A673 (cell line): ENCODE measurements around the gene OR6S1. TPM values are rescaled to one million over a fixed set of nuclear protein-coding genes. Genes with fewer than 3 reads are reported as not detected.

Experiments
- BruUV-seq: library from RNA; stranded (reverse); fragments of 400-500 nt; replicated peaks from 2 replicates; lab custom pipeline; 2021; lab: Mats Ljungman, UMichigan
- CTCF ChIA-PET: fragments of 300-600 bp; sonication (Branson Sonifier 250); formaldehyde crosslinking; loops from one replicate; lab custom pipeline; 2022; ENCODE audit warnings: antibody characterized with exemption; lab: Charles Lee
- POLR2A ChIA-PET: fragments of 300-600 bp; sonication (Branson Sonifier 250); formaldehyde crosslinking; loops from one replicate; lab custom pipeline; 2022; ENCODE audit warnings: antibody characterized with exemption; ENCODE audit not compliant: low non-redundant PET; lab: Charles Lee
- DNase-seq: peaks from one replicate; pipeline ENCODE4 v3.0.0-alpha.2; 2015; ENCODE audit warnings: low spot score
- H3K27ac ChIP-seq: fragments of 200-600 bp; sonication (generic); 2 replicates; pipeline ENCODE4 v1.5.1; 2016; ENCODE audit warnings: mixed run types, low read depth, mild to moderate bottlenecking, mixed read lengths, antibody characterized with exemption, low read length; ENCODE audit not compliant: poor library complexity, severe bottlenecking
- H3K27me3 ChIP-seq: fragments of 200-600 bp; sonication (generic); replicated peaks from 2 replicates; pipeline ENCODE4 v1.6.1; 2017; ENCODE audit warnings: mixed run types, low read depth, mild to moderate bottlenecking, mixed read lengths, antibody characterized with exemption, low read length; ENCODE audit not compliant: insufficient read depth, poor library complexity
- H3K36me3 ChIP-seq: fragments of 200-600 bp; sonication (generic); 2 replicates; pipeline ENCODE4 v1.6.1; 2016; ENCODE audit warnings: mixed run types, mild to moderate bottlenecking, mixed read lengths, antibody characterized with exemption, low read length; ENCODE audit not compliant: insufficient read depth, poor library complexity, severe bottlenecking
- H3K4me1 ChIP-seq: fragments of 200-600 bp; sonication (generic); 2 replicates; pipeline ENCODE4 v1.6.1; 2017; ENCODE audit warnings: mixed run types, mild to moderate bottlenecking, mixed read lengths, antibody characterized with exemption, low read length; ENCODE audit not compliant: insufficient read depth, poor library complexity, severe bottlenecking
- H3K4me3 ChIP-seq: fragments of 200-600 bp; sonication (generic); 2 replicates; pipeline ENCODE4 v1.5.1; 2016; ENCODE audit warnings: low read depth, mixed run types, mild to moderate bottlenecking, mixed read lengths, low read length; ENCODE audit not compliant: poor library complexity, severe bottlenecking
- H3K9me3 ChIP-seq: fragments of 200-600 bp; sonication (generic); 2 replicates; pipeline ENCODE4 v1.6.1; 2016; ENCODE audit warnings: mixed run types, low read depth, mild to moderate bottlenecking, mixed read lengths, antibody characterized with exemption, low read length; ENCODE audit not compliant: poor library complexity, severe bottlenecking
- EZH2 ChIP-seq: fragments of 200-600 bp; sonication (generic); IDR thresholded peaks from 2 replicates; pipeline ENCODE4 v1.6.1; 2017; ENCODE audit warnings: borderline replicate concordance, low read depth, mild to moderate bottlenecking, mixed read lengths, antibody characterized with exemption, low read length; ENCODE audit not compliant: poor library complexity, severe bottlenecking
- intact Hi-C: fragments of 100-400 bp; cut with micrococcal nuclease; formaldehyde crosslinking; loops from one replicate; pipeline ENCODE4 v1.10.0; 2022; ENCODE audit not compliant: unreplicated experiment
- total RNA-seq: library from RNA; stranded (reverse); gene quantifications from 2 replicates; pipeline ENCODE4 v1.2.3, GENCODE V29; 2021
- TF ChIP-seq, protein P1 (sequence below): fragments of 300-800, 200-600 bp; sonication (generic); conservative IDR thresholded peaks from 2 replicates; pipeline ENCODE4 v1.5.1; 2017; ENCODE audit warnings: low read depth, mild to moderate bottlenecking, antibody characterized with exemption, low read length, moderate library complexity, mixed read lengths

OR6S1 gene
- total RNA-seq, 1 experiment from 2014 or later = not detected

DNA sequence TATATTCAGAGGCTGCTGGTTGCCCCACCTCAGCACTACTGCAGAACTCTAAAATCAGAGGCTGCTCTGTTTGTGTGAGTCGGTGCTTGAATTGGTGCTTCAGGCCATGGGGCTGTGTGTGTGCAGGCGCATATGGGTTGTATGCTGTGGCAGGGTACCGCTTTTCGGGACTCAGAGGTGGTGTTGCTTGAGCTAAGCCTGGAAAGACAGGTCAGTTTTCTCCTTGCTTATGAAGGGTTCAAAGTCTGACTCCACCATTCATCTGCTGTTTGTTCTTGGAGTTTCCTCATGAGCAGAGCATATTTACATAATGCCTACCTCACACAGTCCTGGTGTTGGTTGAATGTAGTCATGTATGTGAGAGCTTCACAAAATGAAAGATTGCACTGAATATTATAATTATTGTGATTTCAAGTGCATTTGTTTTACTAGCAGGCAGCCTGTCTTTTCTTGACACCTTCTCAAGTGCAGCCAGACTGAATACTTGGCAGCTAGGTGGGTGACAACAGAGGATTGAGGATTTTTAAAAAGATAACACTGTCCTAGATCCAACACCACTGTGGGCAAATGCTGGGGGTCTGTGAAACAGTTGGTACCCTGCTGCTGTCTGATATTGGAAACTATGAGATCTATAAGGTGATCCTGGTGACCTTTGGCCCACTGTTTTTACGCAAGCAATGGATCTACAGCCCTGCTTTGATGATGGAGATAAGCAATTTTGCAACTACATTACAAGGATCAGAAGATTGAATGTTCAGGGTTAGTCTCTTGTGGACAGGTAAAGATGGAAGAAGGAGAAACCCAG is 46.1 kb upstream of the OR6S1 start:
- Histone ChIP-seq H3K9me3 (no peaks in the 10 kb centered on the region), H3K4me1 (peaks cover 9% of the 10 kb centered on the region), H3K4me3 (no peak overlapping the region), H3K27me3 (no peaks in the 10 kb centered on the region), H3K36me3 (no peaks in the 10 kb centered on the region), H3K27ac (no peak overlapping the region)
- POLR2A ChIA-PET = no interaction called here
- no peak for DNase-seq
- BruUV-seq = no TSS peak
- CTCF ChIA-PET = no interaction called here
- TF ChIP-seq, protein P1, sequence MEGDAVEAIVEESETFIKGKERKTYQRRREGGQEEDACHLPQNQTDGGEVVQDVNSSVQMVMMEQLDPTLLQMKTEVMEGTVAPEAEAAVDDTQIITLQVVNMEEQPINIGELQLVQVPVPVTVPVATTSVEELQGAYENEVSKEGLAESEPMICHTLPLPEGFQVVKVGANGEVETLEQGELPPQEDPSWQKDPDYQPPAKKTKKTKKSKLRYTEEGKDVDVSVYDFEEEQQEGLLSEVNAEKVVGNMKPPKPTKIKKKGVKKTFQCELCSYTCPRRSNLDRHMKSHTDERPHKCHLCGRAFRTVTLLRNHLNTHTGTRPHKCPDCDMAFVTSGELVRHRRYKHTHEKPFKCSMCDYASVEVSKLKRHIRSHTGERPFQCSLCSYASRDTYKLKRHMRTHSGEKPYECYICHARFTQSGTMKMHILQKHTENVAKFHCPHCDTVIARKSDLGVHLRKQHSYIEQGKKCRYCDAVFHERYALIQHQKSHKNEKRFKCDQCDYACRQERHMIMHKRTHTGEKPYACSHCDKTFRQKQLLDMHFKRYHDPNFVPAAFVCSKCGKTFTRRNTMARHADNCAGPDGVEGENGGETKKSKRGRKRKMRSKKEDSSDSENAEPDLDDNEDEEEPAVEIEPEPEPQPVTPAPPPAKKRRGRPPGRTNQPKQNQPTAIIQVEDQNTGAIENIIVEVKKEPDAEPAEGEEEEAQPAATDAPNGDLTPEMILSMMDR = no peak
- intact Hi-C loops = no loop called here

DNA sequence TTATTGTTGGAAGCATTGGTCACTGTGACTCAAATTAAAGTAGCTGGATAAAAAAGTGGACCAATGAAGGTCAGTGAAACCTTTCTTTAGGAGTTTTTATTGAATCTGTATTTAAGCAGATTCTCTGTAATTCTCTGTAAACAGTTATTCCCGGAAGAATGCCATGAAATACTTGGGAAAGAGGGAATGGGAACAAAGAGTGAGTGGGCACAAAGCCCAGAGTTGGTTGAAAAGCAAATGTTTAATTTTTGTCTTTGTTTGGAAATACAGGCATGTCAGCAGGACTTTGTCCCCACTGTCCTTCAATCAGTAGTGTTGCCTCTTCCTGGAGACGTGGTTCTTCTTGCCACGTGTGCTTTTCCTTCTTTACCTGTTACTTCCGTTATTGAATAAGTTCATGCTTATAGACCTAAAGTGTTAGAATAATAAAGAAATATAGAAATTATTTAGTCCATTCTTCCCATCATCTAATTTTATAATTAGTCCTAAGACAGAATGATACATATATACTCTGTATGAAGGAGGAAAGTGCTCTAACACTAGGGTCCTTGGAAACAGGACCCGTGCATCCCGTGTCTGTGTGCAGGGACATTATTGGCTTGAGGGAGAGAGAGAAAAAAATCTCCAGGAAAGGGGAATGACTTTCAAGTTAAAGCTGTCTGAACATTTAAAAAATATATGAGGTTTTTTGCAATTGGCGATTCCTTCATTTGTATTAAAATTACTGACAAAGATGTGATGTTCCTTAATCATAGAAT is 45.1 kb upstream of the OR6S1 start:
- H3K27me3 ChIP-seq = no peaks in the 10 kb centered on the region
- no peak overlapping the region for H3K27ac ChIP-seq
- no peaks in the 10 kb centered on the region for H3K9me3 ChIP-seq
- H3K4me1 ChIP-seq = peaks cover 9% of the 10 kb centered on the region
- DNase-seq = no peak
- BruUV-seq = no TSS peak
- H3K4me3 ChIP-seq = no peak overlapping the region
- no peak for TF ChIP-seq EZH2
- TF ChIP-seq, protein P1 = no peak
- ChIA-PET CTCF (no interaction called here), POLR2A (interaction anchor here (0.6 kb wide), 1 partner anchor 284 kb away, joined by 4 read pairs; no protein-coding TSS in a partner anchor)
- H3K36me3 ChIP-seq = no peaks in the 10 kb centered on the region
- intact Hi-C loops = no loop called here

DNA sequence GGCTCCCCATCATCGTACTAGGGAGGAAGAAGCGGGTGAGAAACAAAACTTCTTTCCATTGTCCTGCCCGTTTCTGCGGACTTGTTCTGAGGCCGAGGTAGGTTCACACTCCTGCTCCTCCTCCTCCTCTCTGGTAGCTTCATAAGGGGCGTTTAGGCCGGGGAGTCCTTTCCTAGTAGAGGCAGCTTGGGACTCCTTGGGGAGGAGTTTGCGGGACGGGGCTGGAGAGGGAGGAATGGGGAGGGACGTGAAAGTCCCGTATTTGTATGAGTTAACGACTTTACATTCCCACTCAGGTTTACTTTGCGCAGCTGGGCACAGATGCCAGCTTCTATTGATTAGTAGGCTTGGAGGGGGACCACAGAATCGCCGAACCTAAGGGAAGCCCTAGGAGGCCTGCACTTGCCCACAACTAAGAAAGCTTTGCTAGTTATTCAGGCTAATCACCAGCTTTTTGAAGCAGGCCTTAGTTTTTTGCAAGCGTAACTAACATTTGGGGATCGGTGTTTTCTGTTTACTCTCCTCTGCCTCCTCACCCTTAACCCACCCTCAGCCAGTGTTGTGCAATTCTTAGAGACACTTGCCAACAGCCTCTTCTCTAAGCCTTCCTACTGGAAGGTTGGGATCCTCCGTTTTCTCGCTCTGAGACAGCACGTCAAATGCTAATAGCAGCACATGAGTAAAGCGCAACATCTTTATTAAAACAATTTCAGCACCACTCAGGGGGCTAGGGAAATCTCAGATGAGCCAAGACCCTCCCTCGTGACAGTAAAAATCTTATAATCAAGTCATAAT is 43.4 kb upstream of the OR6S1 start:
- peak; percentile 48 for DNase-seq
- Histone ChIP-seq H3K36me3 (no peaks in the 10 kb centered on the region), H3K4me3 (peak overlapping the region; percentile 79), H3K4me1 (peaks cover 16% of the 10 kb centered on the region), H3K27ac (peak overlapping the region; percentile 96), H3K27me3 (no peaks in the 10 kb centered on the region), H3K9me3 (no peaks in the 10 kb centered on the region)
- ChIA-PET POLR2A (interaction anchor here (0.5 kb wide), 1 partner anchor 126 kb away, joined by 3 read pairs; no protein-coding TSS in a partner anchor), CTCF (no interaction called here)
- TF ChIP-seq, protein P1 = no peak
- TF ChIP-seq EZH2 = no peak
- intact Hi-C loops = loop anchor here (5.0 kb wide), 3 partner anchors 223 to 358 kb away; partner anchors contain the start of genes PIP4P1 and TEP1
- no TSS peak for BruUV-seq
